ENCODE measurements around the gene PLEKHG4B. TPM values are rescaled to one million over a fixed set of nuclear protein-coding genes. Genes with fewer than 3 reads are reported as not detected.

Gene PLEKHG4B
- total RNA-seq, 1 experiment from 2014 or later, result 44.3 TPM

DNA sequence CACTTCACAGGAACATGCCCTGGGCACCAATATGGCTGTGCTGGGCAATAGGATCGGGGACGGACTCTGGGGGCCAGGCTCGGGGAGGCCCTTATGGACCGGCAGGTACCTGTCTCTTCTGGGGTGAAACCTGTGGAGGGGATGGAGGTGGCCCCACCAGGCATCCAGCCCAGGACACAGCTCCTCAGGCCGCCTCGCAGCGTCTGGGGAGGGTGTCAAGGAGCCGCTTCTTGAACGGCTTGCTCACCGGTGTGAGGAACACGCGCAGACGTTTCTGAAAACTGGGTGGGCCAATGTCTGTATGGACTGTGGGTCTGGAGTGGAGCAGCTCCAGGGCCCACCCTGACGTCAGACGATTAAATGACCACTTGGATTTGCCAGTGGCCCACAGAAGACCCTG is 45.8 kb downstream of the PLEKHG4B start:
- Histone ChIP-seq H2BK15ac (ENCODE audit: low read depth, low read length) (no peak overlapping the region), H3K4me2 (ENCODE audit: insufficient read depth, insufficient read length, low read length) (no peak overlapping the region), H3K18ac (ENCODE audit: insufficient read length, low read depth, low read length) (no peak overlapping the region), H3K4me1 (ENCODE audit: insufficient read depth, low read length) (peaks cover 4% of the 10 kb centered on the region), H3T11ph (ENCODE audit: low read length) (no peak overlapping the region), H3K23ac (ENCODE audit: insufficient read length, low read depth, low read length) (no peak overlapping the region), H3K9me3 (ENCODE audit: control insufficient read depth, low read depth, low read length) (no peaks in the 10 kb centered on the region), H4K8ac (replicated peaks; ENCODE audit: insufficient read length, low read depth, low read length) (no peak overlapping the region), H3K23me2 (ENCODE audit: insufficient read length, low read depth, low read length, poor library complexity, severe bottlenecking) (no peaks in the 10 kb centered on the region), H4K20me1 (ENCODE audit: control insufficient read depth, insufficient read depth, insufficient read length) (no peaks in the 10 kb centered on the region), H3K79me2 (ENCODE audit: insufficient read depth, low read length) (peaks cover 3% of the 10 kb centered on the region; the same call in 1 of the 2 replicates), H3K27me3 (ENCODE audit: insufficient read depth, low read length) (no peaks in the 10 kb centered on the region), H3K14ac (ENCODE audit: insufficient read depth, low read length) (no peak overlapping the region; the same call in 1 of the 2 replicates), H3K4ac (ENCODE audit: low read depth, low read length) (no peak overlapping the region), H3K27ac (ENCODE audit: insufficient read length, low read depth, low read length) (no peak overlapping the region), H3K9ac (ENCODE audit: extremely low read depth, insufficient read length, low read length) (no peak overlapping the region), H2BK120ac (ENCODE audit: low read depth, low read length, poor library complexity, severe bottlenecking) (no peak overlapping the region), H2BK20ac (ENCODE audit: low read depth, low read length, poor library complexity, severe bottlenecking) (no peak overlapping the region), H3K79me1 (ENCODE audit: insufficient read depth, low read depth, low read length, poor library complexity, severe bottlenecking) (peaks cover 5% of the 10 kb centered on the region), H3K56ac (ENCODE audit: insufficient read length, low read depth, low read length) (no peak overlapping the region), H2AFZ (ENCODE audit: low read length) (no peak overlapping the region), H2BK12ac (ENCODE audit: insufficient read length, low read depth, low read length) (no peak overlapping the region), H4K91ac (ENCODE audit: insufficient read length, low read depth, low read length) (no peak overlapping the region), H4K5ac (ENCODE audit: insufficient read length, low read depth, low read length) (no peak overlapping the region), H2AK5ac (ENCODE audit: insufficient read length, low read length) (no peak overlapping the region), H2BK5ac (ENCODE audit: insufficient read length, low read length) (no peak overlapping the region)
- Mint-ChIP-seq H3K27ac (no peak overlapping the region; a peak in 2 of 7 replicates), H3K9me3 (no peaks in the 10 kb centered on the region), H3K4me1 (peaks cover 13 to 27% of the 10 kb centered on the region in 2 experiments), H3K36me3 (ENCODE audit: insufficient read depth in 1 of 3, low read depth in 3 of 3) (peaks cover 27 to 46% (median 44%) of the 10 kb centered on the region in 3 experiments), H3K4me3 (no peak overlapping the region), H3K27me3 (ENCODE audit: low read depth) (no peaks in the 10 kb centered on the region)
- TF ChIP-seq, protein P1, sequence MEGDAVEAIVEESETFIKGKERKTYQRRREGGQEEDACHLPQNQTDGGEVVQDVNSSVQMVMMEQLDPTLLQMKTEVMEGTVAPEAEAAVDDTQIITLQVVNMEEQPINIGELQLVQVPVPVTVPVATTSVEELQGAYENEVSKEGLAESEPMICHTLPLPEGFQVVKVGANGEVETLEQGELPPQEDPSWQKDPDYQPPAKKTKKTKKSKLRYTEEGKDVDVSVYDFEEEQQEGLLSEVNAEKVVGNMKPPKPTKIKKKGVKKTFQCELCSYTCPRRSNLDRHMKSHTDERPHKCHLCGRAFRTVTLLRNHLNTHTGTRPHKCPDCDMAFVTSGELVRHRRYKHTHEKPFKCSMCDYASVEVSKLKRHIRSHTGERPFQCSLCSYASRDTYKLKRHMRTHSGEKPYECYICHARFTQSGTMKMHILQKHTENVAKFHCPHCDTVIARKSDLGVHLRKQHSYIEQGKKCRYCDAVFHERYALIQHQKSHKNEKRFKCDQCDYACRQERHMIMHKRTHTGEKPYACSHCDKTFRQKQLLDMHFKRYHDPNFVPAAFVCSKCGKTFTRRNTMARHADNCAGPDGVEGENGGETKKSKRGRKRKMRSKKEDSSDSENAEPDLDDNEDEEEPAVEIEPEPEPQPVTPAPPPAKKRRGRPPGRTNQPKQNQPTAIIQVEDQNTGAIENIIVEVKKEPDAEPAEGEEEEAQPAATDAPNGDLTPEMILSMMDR (conservative IDR thresholded peaks at IDR 0.05), result no peak
- WGBS (ENCODE audit: extremely low coverage, insufficient read length, low lambda C conversion rate), result no CpG with 5 or more reads among the region's 15 CpGs
- DNase-seq, result no peak

Data from H9 (cell line).